Hematopoietic multipotent progenitor cell treated with erythropoietin and hydrocortisone succinate and interleukin-3 and kit ligand, for 8 days (in vitro differentiated cells): ENCODE data around the gene KRT80.

Experiments used
- DNase-seq: peaks from one replicate; pipeline ENCODE4 v3.0.0-alpha.2; 2015

Gene KRT80

DNA sequence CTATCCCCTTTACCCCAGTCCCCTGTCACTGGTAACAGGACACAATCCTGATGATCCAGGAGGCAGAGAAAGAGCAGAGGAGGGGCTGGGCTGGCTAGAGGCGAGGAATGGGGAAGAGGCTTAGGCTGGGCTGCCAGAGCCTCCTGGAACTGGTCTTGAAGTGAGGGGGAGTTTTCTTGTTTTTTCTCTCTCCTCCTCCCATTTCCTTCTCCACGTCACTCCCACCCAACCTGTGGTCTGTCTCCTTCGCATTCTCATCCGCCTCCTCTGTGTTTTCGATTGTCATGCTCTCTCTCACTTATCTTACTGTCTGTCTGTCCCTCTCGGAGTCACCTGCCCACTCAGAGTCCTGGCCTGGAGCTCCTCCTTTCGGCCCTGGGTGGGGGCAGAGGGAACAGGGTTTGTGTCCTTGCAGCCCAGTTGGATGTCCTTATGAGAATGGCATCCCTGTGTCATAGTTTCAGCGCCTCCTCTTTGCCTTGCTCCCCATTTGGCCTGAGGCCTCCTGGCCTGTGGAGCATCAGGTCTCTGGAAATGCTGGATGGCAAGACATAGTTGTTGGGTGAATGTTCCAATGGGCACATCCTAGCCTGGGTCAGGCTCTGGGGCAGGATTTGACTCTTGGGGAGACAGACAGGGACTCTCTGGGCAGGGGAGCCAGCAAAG, 3.4 kb upstream of the KRT80 start:
- DNase-seq: no peak

DNA sequence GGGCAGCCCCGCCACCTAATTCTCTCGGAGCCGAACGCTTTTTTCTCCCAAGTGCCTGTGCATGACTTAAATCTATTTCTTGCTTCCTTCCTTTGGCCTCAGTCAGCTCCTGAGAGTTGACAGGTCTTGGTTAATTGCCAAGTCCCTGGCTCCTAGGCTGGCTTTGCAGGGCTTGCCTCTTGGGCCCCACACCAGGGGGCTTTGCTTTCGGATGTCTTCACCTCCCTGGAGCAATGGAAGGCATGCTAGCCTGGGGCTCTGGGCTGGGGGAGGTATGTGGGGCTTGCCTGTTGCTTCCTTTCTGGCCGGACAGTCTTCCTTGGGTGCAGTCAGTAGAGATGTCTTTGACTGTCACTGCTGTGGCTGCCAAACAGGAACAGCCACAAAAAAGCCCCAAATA, 2.2 kb upstream of the KRT80 start:
- DNase-seq: no peak

DNA sequence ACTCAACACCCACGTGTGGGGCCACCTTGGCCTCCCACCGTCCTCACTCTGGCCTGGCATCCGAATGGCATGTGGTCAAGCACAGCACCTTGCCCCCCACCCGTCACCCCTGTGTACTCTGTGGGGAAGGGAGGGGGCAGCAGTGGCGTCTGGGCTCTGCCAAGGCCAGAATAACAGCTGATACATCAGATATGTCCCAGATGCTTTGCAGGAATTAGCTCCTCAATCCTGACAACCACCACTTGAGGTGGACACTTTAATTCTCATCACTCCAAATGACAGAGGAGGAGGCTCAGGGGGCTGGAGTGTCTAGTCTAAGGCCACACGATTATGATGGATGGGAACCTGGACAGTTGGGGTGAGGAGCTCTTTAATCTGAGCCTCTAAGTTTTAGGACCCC, 1.7 kb upstream of the KRT80 start:
- DNase-seq: no peak

DNA sequence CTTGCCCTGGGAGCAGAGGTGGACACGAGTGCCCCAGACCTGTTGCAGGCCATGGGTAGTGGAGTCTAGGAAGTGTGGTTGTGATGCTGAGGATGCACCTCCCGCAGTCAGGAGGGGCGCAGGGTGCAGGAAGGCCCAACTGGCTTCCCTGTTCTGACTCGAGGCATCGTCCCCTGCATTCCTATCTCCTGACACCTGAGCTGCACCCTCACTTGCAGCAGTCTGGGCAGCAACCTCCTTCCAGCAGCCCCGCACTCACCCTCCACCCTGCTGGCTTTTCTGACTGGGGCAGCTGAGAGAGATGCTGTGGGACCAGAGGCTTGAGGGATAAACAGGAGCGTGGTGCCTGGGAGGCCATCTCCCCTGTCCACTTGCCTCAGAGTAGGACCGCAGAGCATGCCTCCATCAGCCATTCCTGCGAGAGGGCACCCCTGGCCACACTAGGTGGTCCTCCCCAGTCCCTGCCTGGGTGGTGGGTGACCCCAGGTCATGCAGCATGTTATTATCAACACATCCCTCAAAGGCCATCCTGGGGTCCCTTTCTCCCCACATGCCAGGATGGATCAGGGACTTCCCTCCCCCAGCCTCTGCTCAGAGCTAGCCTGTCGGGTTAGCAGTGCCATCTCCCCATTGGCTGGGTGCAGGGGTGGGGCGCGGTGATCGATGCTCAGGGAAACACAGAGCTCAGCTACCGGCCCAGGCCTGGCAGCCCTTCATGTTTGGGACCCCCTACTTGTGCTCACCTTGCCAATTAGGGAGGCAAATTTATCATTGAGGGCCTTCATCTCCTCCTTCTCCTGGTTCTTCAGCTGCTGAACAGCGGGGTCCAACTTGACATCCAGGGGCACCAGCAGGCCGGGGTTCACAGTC, 719 bp downstream of the KRT80 start:
- DNase-seq: no peak

DNA sequence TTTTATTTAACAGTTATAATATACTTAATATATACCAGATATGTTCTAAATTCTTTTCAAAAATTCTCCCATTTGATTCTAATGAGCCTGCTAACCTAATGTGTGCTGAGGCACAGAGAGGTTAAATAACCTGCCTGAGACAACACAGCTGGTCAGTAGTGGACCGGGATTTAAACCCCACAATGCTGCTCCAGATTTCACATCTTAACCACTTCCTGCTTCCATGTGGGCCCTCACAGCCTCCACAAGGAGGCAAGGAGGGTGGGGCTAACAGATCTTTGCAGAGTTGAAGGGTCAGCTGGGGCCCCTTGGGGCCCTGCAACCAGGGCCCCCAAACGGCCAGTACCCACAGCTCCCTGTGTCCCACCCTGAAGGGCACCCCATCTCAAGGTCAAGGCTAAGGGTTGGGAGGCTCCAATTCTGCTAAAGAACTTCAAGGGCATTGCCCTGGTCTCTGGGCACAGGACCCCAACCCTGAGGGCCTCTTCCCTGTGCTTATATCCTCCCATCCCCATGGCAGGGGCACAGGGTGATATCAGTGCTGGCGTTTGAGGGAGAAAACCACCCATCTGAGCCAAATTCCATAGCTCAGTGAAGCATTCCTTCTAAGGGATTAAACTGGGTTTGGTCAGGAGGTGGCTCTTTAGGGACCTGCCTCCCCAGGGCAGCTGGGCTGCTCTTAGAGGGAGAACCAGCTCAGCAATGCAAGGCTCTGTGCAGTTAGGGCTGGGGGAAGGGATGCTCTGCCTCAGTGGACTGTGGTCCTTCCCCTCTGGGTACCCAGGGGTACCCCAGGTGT, 2.2 kb downstream of the KRT80 start:
- no peak for DNase-seq

DNA sequence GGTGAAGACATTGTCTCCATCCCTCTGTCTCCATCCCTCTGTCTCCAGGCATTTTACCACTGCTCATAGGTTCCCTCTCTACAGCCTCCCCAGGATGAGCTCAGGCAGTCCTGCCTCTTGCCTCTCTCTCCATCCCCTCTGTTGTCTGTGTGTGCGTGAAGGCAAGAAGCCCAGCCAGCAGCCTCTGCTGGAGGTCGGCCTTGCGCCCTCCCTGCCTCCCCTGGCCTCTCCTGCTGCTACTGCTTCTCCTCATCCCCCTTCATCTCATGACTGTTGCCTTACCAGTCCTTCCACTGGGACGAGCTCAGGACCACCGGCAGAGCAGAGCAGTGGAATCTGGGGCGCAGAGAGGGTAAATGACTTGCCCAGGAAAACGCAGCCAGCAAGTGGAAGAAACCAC, 3.2 kb downstream of the KRT80 start:
- no peak for DNase-seq

DNA sequence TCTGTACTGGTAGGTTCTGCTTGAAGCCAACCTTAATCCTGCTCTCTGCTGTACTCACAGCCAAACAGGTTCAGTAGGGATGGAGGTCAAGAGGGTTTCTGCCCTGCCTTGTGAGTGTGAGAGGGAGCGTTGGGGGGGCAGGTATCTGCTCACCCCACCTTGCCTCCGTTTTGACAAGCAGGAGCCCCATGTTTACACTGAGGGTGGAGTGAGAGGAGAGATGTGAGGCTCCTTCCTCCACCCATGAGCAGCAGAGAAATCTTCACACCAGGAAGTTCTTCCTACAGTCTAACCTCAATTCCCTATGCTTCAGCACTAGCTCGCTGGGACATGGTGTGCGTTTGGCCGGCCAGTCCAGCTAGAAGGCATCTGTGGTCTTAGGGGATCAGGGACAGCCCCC, 4.2 kb downstream of the KRT80 start:
- no peak for DNase-seq

DNA sequence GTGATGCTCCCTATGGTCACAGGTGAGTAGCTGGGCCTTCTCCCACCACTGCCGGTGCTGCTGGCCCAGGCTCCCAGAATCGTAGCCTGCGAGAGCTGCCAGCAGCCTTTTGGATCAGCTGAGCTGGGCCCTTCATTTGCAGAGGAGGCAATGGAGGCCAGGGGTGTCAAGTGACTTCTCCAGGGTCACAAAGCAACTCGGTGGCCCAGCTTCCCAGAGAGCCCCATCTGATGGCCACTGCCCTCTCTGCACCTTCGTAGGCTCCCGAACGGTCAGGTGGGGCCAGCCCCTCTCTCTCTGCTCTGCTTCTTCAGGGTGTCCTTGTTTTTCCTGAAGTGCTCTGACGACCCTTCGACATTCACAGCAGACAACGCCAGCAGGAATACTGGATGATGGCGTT, 4.6 kb downstream of the KRT80 start:
- no peak for DNase-seq

DNA sequence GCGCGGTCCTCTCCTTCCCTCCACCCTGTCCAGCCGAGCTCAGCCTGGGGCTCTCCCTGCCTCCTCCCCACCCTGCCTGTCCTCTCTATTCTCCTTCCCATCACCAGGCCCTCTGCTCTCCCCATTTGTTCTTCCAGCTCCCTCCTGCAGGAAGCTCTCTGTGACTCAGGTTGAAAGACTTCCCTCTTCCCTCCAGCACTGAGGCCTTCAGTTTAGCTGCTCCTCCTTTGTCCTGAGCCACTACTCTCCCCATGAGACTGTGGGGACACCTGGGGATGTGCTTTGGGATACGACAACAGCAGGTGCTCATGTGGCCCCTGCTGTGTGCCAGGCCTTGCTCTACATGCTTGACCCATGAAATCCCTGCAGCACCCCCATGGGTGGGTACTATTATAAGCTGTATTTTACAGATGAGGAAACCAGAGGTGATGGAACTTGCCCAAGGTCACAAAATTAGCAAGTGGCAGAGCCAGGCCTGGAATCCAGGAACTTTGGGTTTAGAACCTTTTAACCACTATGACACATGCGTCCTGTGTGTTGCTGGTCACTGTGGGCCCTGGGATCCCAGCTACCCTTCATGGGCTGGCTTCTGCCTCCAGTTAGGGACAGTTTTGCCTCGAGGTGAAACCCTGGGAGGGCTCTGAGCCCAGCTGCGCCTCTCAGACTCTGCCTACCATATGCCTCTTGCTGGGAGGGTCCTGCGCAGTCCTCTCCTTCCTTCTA, 5.5 kb downstream of the KRT80 start:
- no peak for DNase-seq

DNA sequence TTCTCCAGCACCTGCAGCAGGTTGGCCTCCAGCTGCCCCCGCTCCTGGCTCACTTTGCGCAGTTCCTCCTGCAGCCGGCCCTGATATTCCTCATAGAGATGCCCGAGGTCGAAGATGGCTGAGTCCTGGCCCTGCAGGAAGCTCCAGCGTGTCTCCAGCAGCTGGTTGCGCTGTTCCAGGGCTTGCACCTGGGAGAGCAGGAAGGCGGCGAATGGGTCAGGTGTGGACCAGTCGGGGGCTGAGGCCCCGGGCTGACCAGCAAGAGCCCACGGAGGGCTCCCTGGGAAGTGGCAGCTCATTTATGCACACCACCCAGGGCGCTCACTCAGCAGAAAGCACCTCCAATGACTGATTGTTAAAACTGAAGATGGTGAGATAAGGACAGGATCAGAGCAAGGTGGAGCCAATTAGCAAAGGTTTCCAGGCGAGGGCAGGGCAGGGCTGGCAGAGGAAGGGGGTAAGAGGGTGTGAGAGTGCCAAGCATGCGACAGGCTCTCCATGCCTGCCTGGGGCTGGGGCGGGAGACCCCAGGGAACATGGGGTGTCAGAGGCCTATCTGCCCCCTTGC, 6.3 kb downstream of the KRT80 start:
- DNase-seq: no peak

DNA sequence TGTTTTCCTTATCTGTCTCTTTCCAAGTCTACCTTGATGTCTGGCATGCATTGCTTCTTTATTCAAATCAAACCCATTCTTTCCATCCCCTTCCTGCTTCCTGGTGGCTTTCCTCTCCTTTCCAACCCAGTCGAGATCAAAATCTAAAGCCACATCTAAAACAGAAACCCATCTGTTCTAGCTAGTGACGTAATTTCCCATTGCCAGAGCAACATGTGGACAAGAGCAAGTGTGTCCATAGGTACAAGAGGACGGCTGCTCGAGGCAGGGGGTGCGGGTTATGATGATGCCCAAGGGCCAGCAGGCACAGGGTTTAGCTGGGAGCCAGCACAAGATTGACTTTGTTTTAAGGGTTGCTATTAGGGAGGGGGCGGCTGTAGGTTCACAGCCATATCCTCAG, 7.0 kb downstream of the KRT80 start:
- no peak for DNase-seq

DNA sequence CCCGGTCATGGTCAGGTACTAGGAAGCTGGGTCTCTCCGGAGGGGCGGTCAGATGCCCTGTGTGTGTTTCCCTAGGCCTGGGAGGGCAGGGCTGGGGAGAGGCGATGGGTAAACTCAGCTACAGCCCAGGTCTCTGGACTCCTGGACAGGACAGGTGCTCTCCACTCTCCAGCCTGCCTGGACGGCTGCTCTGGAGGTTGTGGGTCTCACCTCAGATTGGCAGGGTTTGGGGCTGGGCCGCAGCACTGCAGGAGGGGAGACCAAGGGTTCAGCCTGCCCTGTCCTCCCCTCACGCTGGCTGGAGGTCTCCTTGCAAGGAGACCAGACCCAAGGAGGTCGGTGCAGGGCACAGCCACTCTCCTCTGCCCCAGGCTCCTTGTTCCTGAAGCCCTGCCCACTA, 7.8 kb downstream of the KRT80 start:
- no peak for DNase-seq

DNA sequence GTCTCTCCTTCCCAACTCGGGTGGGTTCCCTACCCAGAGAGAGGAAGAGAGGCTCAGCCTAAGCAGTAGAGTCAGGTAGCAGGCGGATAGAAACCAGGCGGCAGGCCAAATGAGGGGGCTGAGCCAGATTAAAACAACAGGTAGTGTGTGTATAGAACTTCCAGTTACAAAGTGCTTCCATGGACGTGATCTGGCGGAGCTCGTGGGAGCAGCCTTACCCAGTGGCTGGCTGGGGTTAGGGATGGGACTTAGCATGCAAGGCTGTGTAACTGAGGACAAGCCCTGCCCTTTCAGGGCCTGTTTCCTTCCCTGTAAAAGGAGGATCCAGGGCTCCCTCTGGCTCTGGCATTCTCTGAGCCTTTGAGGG, 8.3 kb downstream of the KRT80 start:
- DNase-seq: no peak

DNA sequence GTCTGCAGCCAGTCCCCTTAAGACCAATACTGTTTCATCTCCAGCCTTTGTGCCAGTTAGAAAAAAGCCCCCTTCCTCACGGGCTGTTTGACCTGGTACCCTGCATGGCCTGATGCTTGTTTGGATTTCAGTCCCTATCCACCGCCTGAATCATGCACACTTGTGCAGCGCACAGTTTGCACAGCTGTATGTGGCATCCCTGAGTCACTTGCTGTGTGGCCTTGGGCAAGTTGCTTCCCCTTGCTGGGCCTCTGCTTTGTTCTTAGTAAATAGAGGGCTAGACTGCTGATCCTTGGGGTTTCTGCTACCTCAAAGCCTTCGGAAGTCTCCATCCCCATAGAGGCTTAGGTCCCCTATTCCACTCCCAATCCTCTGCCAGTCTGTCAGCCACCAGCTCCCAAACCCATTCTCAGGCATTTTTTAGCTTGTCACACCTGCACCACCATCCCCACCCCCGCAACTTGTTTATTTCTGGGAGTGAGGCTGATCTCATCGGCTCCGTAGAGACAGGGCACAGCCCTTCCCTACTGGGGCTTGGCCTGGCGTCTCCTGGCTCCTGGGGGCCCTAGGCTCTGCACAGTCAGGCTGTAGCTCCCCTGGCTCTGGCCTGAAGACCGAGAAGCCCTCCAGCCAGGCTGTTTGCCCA, 8.8 kb downstream of the KRT80 start:
- DNase-seq: no peak

DNA sequence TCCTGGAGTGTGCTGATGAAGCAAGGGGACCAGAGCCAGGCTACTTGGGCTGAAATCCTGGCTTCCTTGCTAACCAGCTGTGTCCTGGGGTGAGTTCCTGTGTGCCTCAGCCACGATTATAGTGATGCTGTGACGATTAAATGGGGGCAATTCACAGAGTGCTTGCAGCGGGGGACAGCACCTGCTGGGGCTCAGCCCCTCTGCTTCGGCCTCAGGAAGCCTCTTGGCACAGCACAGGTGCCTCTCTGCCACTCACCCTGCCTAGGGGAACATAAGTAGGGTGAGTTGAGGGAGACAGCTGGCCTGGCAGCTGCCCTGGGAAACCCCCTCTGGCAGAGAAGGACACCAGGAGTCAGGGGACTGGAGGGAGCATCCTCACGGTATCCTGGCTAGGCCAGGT, 9.4 kb downstream of the KRT80 start:
- DNase-seq: no peak

DNA sequence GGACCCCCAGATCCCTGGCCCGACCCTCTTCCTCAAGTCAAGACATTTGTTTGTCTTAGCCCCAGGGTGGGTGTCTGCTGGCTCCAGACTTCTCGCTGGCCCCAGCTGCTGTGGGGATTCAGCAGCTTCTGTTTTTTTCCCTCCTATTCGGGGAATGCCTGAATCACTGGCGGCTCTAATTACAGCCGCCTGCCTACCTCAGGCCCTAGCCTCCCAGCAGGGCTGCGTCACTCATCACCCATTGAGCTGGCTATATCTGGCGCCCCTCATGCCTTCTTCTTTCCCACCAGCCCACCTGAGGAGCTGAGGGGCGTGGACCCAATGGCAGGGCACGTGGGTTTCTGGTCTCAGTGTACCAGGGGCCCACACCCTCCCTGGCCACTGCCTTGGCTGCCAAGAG, 10.1 kb downstream of the KRT80 start:
- DNase-seq: no peak

DNA sequence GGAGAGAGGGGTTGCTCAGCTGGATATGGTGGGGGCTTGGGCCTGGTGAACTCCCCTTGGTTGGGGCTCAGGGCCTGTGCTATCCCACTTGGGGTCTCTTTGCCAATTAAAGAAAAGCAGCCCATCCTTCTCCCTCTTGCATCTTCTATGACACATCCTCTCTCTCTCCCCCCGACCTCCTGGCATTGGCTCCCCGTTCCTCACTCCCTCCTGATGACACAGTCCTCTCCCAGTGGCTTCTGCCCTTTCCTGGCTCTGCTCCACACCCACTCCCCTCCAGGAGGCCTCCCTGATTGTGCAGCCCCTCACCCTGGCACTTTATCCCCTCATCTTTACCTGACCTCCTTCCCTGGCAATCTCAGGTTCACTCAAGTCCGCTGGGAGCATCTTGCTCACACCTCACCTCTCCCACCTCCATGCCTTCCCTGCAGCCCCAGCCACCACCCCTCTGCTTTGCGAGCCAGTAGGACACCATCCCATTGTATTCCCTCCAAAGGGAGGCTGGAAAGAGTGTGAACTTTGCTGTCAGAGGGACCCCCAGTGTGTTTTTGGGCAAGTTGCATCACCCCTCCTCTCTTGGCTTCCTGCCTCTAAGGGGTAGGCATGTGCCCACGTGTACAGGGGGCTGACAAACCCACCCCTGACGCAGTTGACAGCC, 10.7 kb downstream of the KRT80 start:
- DNase-seq: no peak

DNA sequence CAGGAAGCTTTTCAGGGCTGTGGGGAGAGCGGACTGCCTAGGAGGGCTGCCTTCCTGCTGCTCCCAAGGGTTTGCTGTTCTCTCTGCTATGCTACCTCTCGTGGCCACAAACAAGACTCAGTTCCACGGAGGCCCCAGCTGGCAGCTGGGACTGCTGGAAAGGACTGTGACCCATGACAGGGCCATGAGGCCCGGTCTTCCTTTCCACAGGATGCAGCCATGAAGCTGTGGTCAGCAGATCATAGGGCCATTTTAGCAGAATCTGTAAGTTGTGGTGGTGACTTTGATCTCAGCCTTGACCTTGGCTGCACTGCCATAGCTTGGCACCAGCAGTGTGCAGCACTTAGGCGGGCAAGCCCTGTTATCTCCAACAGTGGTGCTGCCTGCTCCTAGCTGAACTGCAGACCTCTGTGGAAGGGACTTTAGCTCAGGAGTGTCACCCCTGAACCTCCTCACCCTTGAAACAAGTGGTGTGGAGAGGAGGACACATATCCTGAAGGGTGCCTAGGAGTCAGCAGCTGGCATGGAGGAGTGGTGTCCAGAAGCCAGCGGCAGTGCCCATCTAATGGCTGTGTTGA, 12.3 kb downstream of the KRT80 start:
- no peak for DNase-seq

DNA sequence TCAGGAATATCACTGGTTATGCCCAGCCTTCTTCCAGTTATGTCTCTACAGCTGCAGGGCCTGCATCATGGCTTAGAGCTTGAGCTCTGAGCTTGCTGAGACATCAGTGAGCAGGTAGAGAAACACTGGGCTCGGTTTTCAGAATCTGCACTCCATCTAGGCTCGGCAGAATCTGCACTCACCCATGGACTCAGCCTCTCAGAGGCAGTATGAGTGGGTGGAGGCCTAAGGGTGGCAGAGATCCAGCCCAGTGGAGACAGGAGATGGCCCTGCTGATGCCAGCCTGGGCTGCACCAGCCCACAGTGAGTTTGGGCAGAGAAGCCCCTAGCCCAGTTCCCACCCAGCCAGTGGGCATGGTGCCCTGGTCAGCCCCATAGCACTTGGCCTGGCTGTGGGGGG, 12.8 kb downstream of the KRT80 start:
- DNase-seq: no peak

DNA sequence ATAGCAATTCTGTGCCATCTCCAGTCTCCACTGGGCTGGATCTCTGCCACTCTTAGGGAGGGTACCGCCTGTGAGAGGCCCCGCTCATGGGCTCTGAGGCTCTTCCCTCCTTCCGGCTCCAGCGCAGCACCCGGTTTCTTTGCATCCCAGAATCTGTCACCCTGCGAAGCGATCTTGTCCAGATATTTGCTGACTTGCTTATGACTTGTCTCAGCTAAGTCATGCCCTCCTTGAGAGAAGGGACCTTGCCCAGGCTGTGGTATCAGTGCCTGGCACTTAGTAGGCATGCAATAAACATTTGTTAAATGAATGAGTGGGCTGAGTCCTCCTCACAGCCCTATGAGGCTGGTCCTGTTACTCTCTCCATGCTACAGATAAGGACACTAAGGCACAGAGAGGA, 13.4 kb downstream of the KRT80 start:
- no peak for DNase-seq
